ENCODE results near the gene PTTG1.

DNA sequence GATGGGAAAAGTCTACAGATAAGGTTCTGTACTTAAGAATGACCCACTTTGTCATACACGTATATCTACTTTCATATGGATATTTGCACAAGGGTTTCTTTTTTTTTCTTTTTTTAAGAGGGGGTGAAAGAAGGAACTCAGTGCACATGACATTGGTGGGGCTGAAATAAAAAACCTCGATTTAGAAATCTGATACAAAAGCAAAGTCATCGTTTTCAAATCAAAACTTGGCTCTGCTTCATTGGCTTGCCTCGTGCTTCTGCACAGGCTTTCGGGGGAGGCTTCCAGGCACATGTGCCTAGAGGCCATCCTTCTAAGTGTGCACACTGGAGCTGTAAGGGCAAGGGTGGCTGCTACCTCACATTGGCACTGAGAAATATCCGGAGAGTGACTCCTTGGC lies 31.1 kb downstream of the PTTG1 start:
- TF ChIP-seq CTCF (optimal IDR thresholded peaks at IDR 0.05 in 1 of 3, IDR thresholded peaks at IDR 0.05 in 1 of 3, conservative IDR thresholded peaks at IDR 0.05 in 1 of 3; ENCODE audit: extremely low read depth in 1 of 3, insufficient read depth in 2 of 3, low read length in 3 of 3) = no peak
- TF ChIP-seq EZH2 (IDR thresholded peaks at IDR 0.05; ENCODE audit: low read length) = no peak
